ENCODE results near the gene PPP1R1C. TPM values are rescaled to one million over a fixed set of nuclear protein-coding genes. Genes with fewer than 3 reads are reported as not detected.

The PPP1R1C gene
- total RNA-seq, 1 donor from 2014 or later: 0.13 TPM

GRCh38 chr2:182062329-182062972, 76.8 kb downstream of the PPP1R1C start:
- no peak for DNase-seq (ENCODE audit: low read depth in 2 of 2)

- DNase-seq (ENCODE audit: low read depth in 2 of 2): no peak
Measured at GRCh38 chr2:182064019-182064778, 78.5 kb downstream of the PPP1R1C start.

- peak; percentile 50 to 88 for DNase-seq (ENCODE audit: low read depth in 2 of 2)
Measured at GRCh38 chr2:182066400-182067087, 80.9 kb downstream of the PPP1R1C start.

GRCh38 chr2:182067393-182067792, 81.7 kb downstream of the PPP1R1C start:
- DNase-seq (ENCODE audit: low read depth in 2 of 2): no peak

GRCh38 chr2:182068811-182069210, 83.2 kb downstream of the PPP1R1C start:
- DNase-seq (ENCODE audit: low read depth in 2 of 2): peak in 1 of 2 donors; percentile 14

GRCh38 chr2:182069416-182069815, 83.8 kb downstream of the PPP1R1C start:
- DNase-seq (ENCODE audit: low read depth in 2 of 2): no peak

GRCh38 chr2:182069908-182070307, 84.3 kb downstream of the PPP1R1C start:
- DNase-seq (ENCODE audit: low read depth in 2 of 2): no peak

GRCh38 chr2:182070736-182071135, 85.1 kb downstream of the PPP1R1C start:
- DNase-seq (ENCODE audit: low read depth in 2 of 2): no peak

- DNase-seq (ENCODE audit: low read depth in 2 of 2): no peak
Measured at GRCh38 chr2:182072861-182073260, 87.2 kb downstream of the PPP1R1C start.

- no peak for DNase-seq (ENCODE audit: low read depth in 2 of 2)
Measured at GRCh38 chr2:182073613-182074012, 88.0 kb downstream of the PPP1R1C start.

GRCh38 chr2:182077023-182077422, 91.4 kb downstream of the PPP1R1C start:
- no peak for DNase-seq (ENCODE audit: low read depth in 2 of 2)

- DNase-seq (ENCODE audit: low read depth in 2 of 2): peak; percentile 58 to 83
Measured at GRCh38 chr2:182077448-182078142, 91.9 kb downstream of the PPP1R1C start.

- DNase-seq (ENCODE audit: low read depth in 2 of 2): no peak
Measured at GRCh38 chr2:182078988-182079602, 93.4 kb downstream of the PPP1R1C start.

- DNase-seq (ENCODE audit: low read depth in 2 of 2): no peak
Measured at GRCh38 chr2:182080493-182080892, 94.8 kb downstream of the PPP1R1C start.

- no peak for DNase-seq (ENCODE audit: low read depth in 2 of 2)
Measured at GRCh38 chr2:182081602-182082260, 96.1 kb downstream of the PPP1R1C start.

GRCh38 chr2:182088681-182089320, 103.1 kb downstream of the PPP1R1C start:
- DNase-seq (ENCODE audit: low read depth in 2 of 2): no peak

GRCh38 chr2:182090486-182090885, 104.8 kb downstream of the PPP1R1C start:
- no peak for DNase-seq (ENCODE audit: low read depth in 2 of 2)

GRCh38 chr2:182097571-182098164, 112.0 kb downstream of the PPP1R1C start:
- no peak for DNase-seq (ENCODE audit: low read depth in 2 of 2)

- DNase-seq (ENCODE audit: low read depth in 2 of 2): no peak
Measured at GRCh38 chr2:182098648-182099047, 113.0 kb downstream of the PPP1R1C start.

- DNase-seq (ENCODE audit: low read depth in 2 of 2): no peak
Measured at GRCh38 chr2:182101263-182101662, 115.6 kb downstream of the PPP1R1C start.
